Upper lobe of right lung (tissue), 1 donor: ENCODE data around the gene NOL8. TPM values are rescaled to one million over a fixed set of nuclear protein-coding genes. Genes with fewer than 3 reads are reported as not detected.

Source experiments
- ATAC-seq: fragments of 200-7000 bp; cut with Tn5 transposase; one replicate; pipeline ENCODE4 v1.9.1; 2020; ENCODE audit warnings: mild to moderate bottlenecking, moderate library complexity
- DNase-seq: peaks from one replicate; pipeline ENCODE4 v3.0.0-alpha.2; 2020
- H3K27ac ChIP-seq: fragments of 200-600 bp; one replicate; pipeline ENCODE4 v1.8.0; 2022
- H3K27me3 ChIP-seq: fragments of 200-600 bp; one replicate; pipeline ENCODE4 v1.8.0; 2022; ENCODE audit warnings: mild to moderate bottlenecking
- H3K36me3 ChIP-seq: fragments of 200-600 bp; one replicate; pipeline ENCODE4 v1.8.0; 2022
- H3K4me1 ChIP-seq: fragments of 200-600 bp; one replicate; pipeline ENCODE4 v1.8.0; 2022
- H3K4me3 ChIP-seq: fragments of 200-600 bp; one replicate; pipeline ENCODE4 v1.8.0; 2022; ENCODE audit warnings: mild to moderate bottlenecking
- H3K9me3 ChIP-seq: fragments of 200-600 bp; one replicate; pipeline ENCODE4 v1.8.0; 2022
- CTCF ChIP-seq: fragments of 200-600 bp; IDR thresholded peaks from one replicate; pipeline ENCODE4 v1.8.0; 2022; ENCODE audit warnings: antibody characterized with exemption
- intact Hi-C: fragments of 100-400 bp; cut with DNase I; formaldehyde crosslinking; loops from one replicate; pipeline ENCODE4 v1.11.0; 2022
- total RNA-seq: library from RNA; stranded (reverse); fragmentation: NEBNext Ultra II Directional; extraction: Animal tissue kit (Norgen Biotek cat#: 25700); gene quantifications from one replicate; pipeline ENCODE4 v1.2.1, GENCODE V29; 2021
- donor health status: DM: no; HTN: yes; CAD: no; lungs with severe emphysema.

Gene NOL8
- total RNA-seq, 1 donor from 2014 or later: 34.2 TPM

- peak overlapping the region; percentile 66 for H3K4me3 ChIP-seq
- no peak for TF ChIP-seq CTCF
- peaks cover 23% of the 10 kb centered on the region for H3K36me3 ChIP-seq
- intact Hi-C loops: no loop called here
- no peaks in the 10 kb centered on the region for H3K9me3 ChIP-seq
- DNase-seq (no peak), ATAC-seq (no peak)
- H3K27me3 ChIP-seq: no peaks in the 10 kb centered on the region
- peaks cover 20% of the 10 kb centered on the region for H3K4me1 ChIP-seq
- H3K27ac ChIP-seq: peak overlapping the region; percentile 85
Observed at GRCh38 chr9:92293075-92293354, 32.1 kb downstream of the NOL8 start.

- intact Hi-C loops: no loop called here
- peak overlapping the region; percentile 85 for H3K27ac ChIP-seq
Observed at GRCh38 chr9:92292338-92293074, 32.6 kb downstream of the NOL8 start.

GRCh38 chr9:92291577-92291976 lies 33.6 kb downstream of the NOL8 start:
- no peaks in the 10 kb centered on the region for H3K9me3 ChIP-seq
- H3K4me1 ChIP-seq: peaks cover 20% of the 10 kb centered on the region
- H3K36me3 ChIP-seq: peaks cover 18% of the 10 kb centered on the region
- intact Hi-C loops: no loop called here
- no peak for DNase-seq
- no peaks in the 10 kb centered on the region for H3K27me3 ChIP-seq
- no peak for TF ChIP-seq CTCF
- H3K4me3 ChIP-seq: no peak overlapping the region
- no peak for ATAC-seq
- H3K27ac ChIP-seq: no peak overlapping the region

More at GRCh38 chr9:92292338-92293074, 32.6 kb downstream of the NOL8 start:
- H3K36me3 ChIP-seq: peaks cover 20% of the 10 kb centered on the region
- peak overlapping the region; percentile 66 for H3K4me3 ChIP-seq
- ATAC-seq (no peak), DNase-seq (no peak)
- no peaks in the 10 kb centered on the region for H3K27me3 ChIP-seq
- TF ChIP-seq CTCF: no peak
- H3K9me3 ChIP-seq: no peaks in the 10 kb centered on the region
- peaks cover 20% of the 10 kb centered on the region for H3K4me1 ChIP-seq

GRCh38 chr9:92290785-92291429 lies 34.2 kb downstream of the NOL8 start:
- TF ChIP-seq CTCF: no peak
- Histone ChIP-seq H3K27ac (no peak overlapping the region), H3K36me3 (peaks cover 25% of the 10 kb centered on the region), H3K4me1 (peaks cover 20% of the 10 kb centered on the region), H3K4me3 (no peak overlapping the region), H3K9me3 (no peaks in the 10 kb centered on the region), H3K27me3 (no peaks in the 10 kb centered on the region)
- no peak for DNase-seq
- intact Hi-C loops: no loop called here
- no peak for ATAC-seq

GRCh38 chr9:92289708-92290390 lies 35.3 kb downstream of the NOL8 start:
- no peak for TF ChIP-seq CTCF
- Histone ChIP-seq H3K4me3 (no peak overlapping the region), H3K36me3 (peaks cover 36% of the 10 kb centered on the region), H3K9me3 (no peaks in the 10 kb centered on the region), H3K4me1 (peaks cover 18% of the 10 kb centered on the region), H3K27me3 (no peaks in the 10 kb centered on the region), H3K27ac (no peak overlapping the region)
- intact Hi-C loops: no loop called here
- ATAC-seq (no peak), DNase-seq (no peak)
